Motor neuron (in vitro differentiated cells): ENCODE results near the gene GBX1. TPM values are rescaled to one million over a fixed set of nuclear protein-coding genes. Genes with fewer than 3 reads are reported as not detected.
A peak's percentile ranks its signal among the peaks of the same experiment; 100 is the strongest.

Experiments
- ATAC-seq, 8 experiments: fragments of 200-7000 bp; cut with Tn5 transposase; replicated peaks in 6 of 8; 2 replicates each; pipeline ENCODE4 v1.8.0; 2021; ENCODE audit warnings: mild to moderate bottlenecking in 8 of 8, moderate library complexity in 8 of 8
- H3K27ac ChIP-seq, 2 donors: fragments of 250-450 bp; sonication (Bioruptor Pico); 2 replicates each; pipeline ENCODE4 v1.9.0; 2021; ENCODE audit warnings: antibody characterized with exemption in 2 of 2, mild to moderate bottlenecking in 2 of 2, moderate library complexity in 1 of 2
- H3K4me1 ChIP-seq, 2 donors: fragments of 250-450 bp; sonication (Bioruptor Pico); replicated peaks in 1 of 2; 2 replicates each; pipeline ENCODE4 v1.6.1; 2021; ENCODE audit warnings: antibody characterized with exemption in 2 of 2, mild to moderate bottlenecking in 2 of 2, moderate library complexity in 1 of 2
- H3K4me3 ChIP-seq, 5 donors: fragments of 250-450 bp; sonication (Bioruptor Pico); 2 replicates each; pipeline ENCODE4 v1.9.0; 2021; ENCODE audit warnings: antibody characterized with exemption in 5 of 5, mild to moderate bottlenecking in 5 of 5, moderate library complexity in 4 of 5
- WGBS, 10 experiments: fragments of 450-650 bp; shearing (Covaris generic); methylation state at CpG; one replicate each; pipeline ENCODE4 v1.0.0; 2022; 5-methylcytosine and 5-hydroxymethylcytosine counted together
- in situ Hi-C, 9 experiments: fragments of 400-800 bp; cut with MboI; loops; one replicate each; pipeline ENCODE4 v1.15.0; 2021; ENCODE audit warnings: low sequenced_read_pairs in 9 of 9, low pct_unique_long_range_greater_than_20kb in 2 of 9; ENCODE audit not compliant: unreplicated experiment in 9 of 9
- total RNA-seq, 8 experiments: library from RNA; unstranded; fragments of 300-600 nt; gene quantifications; 2 replicates each; pipeline versions ENCODE4 v1.2.3 to v1.2.4, GENCODE V29; 2022

Gene GBX1
- 1 to 10 TPM in 2 of 8 experiments, under 1 TPM in 3, not detected in 3; 0.22 to 1.5 (median 0.78) TPM for total RNA-seq

GRCh38 chr7:151167197-151167961 lies at the start of gene GBX1:
Gene GBX1 (minus strand): TSS chr7:151167694. CDS start chr7:151167548, 146 bp downstream.
- peak; percentile 53 to 94 (median 90) for ATAC-seq

GRCh38 chr7:151215396-151215795 lies 47.9 kb upstream of the GBX1 start:
- no peak overlapping the region for H3K4me3 ChIP-seq
- 94 to 100% (median 100%) methylated on average over 1 to 4 of the region's 5 CpGs; no CpG with 5 or more reads in 2 of the 10 experiments for WGBS, 10 experiments
- in situ Hi-C loops: no loop called here
- H3K27ac ChIP-seq: no peak overlapping the region
- no peak for ATAC-seq
- H3K4me1 ChIP-seq: no peaks in the 10 kb centered on the region

More at GRCh38 chr7:151167197-151167961, at the start of gene GBX1:
- WGBS, 10 experiments: no CpG with 5 or more reads among the region's 101 CpGs
- peak within 1 kb of the TSS; percentile 36 to 50 (median 49) for H3K4me3 ChIP-seq
- in situ Hi-C loops: no loop called here
- H3K4me1 ChIP-seq: peaks cover 4 to 5% of the 10 kb centered on the region in 2 donors
- H3K27ac ChIP-seq: no peak within 1 kb of the TSS

GRCh38 chr7:151213826-151214225 lies 46.3 kb upstream of the GBX1 start:
- in situ Hi-C loops: no loop called here
- 80 to 100% (median 82%) methylated on average over 1 to 3 of the region's 3 CpGs; no CpG with 5 or more reads in 5 of the 10 experiments for WGBS, 10 experiments

GRCh38 chr7:151212626-151213025 lies 45.1 kb upstream of the GBX1 start:
- WGBS, 10 experiments: 60 to 100% (median 96%) methylated on average over 1 to 3 of the region's 5 CpGs; no CpG with 5 or more reads in 4 of the 10 experiments
- in situ Hi-C loops: no loop called here

More at GRCh38 chr7:151213826-151214225, 46.3 kb upstream of the GBX1 start:
- H3K27ac ChIP-seq: no peak overlapping the region
- no peak overlapping the region for H3K4me3 ChIP-seq
- H3K4me1 ChIP-seq: no peaks in the 10 kb centered on the region
- no peak for ATAC-seq

GRCh38 chr7:151211155-151211772 lies 43.8 kb upstream of the GBX1 start:
- Histone ChIP-seq H3K4me1 (peaks cover 5% of the 10 kb centered on the region in 2 donors), H3K27ac (no peak overlapping the region), H3K4me3 (no peak overlapping the region)
- 83 to 100% (median 95%) methylated on average over 1 to 3 of the region's 3 CpGs; no CpG with 5 or more reads in 4 of the 10 experiments for WGBS, 10 experiments
- in situ Hi-C loops: no loop called here
- ATAC-seq: no peak

More at GRCh38 chr7:151212626-151213025, 45.1 kb upstream of the GBX1 start:
- ATAC-seq: no peak
- H3K4me3 ChIP-seq: no peak overlapping the region
- H3K27ac ChIP-seq: no peak overlapping the region
- H3K4me1 ChIP-seq: no peaks in the 10 kb centered on the region

GRCh38 chr7:151210087-151210854 lies 42.8 kb upstream of the GBX1 start, which contains the start of gene H2BK1:
Gene H2BK1 (minus strand): TSS chr7:151210488. CDS start chr7:151210318, 170 bp downstream.
- in situ Hi-C loops: no loop called here
- H3K27ac ChIP-seq: no peak within 1 kb of the TSS
- WGBS, 10 experiments: 29 to 100% (median 75%) methylated on average over 1 to 5 of the region's 17 CpGs; no CpG with 5 or more reads in 5 of the 10 experiments
- no peak within 1 kb of the TSS for H3K4me3 ChIP-seq
- no peak for ATAC-seq
- peaks cover 5% of the 10 kb centered on the region in 2 donors for H3K4me1 ChIP-seq

GRCh38 chr7:151209588-151209987 lies 42.1 kb upstream of the GBX1 start:
- no peak overlapping the region for H3K4me3 ChIP-seq
- ATAC-seq: no peak
- in situ Hi-C loops: no loop called here
- WGBS, 10 experiments: 0 to 100% (median 82%) methylated on average over 1 to 5 of the region's 6 CpGs; no CpG with 5 or more reads in 2 of the 10 experiments
- H3K27ac ChIP-seq: no peak overlapping the region
- H3K4me1 ChIP-seq: peaks cover 5% of the 10 kb centered on the region in 2 donors

GRCh38 chr7:151208253-151208862 lies 40.9 kb upstream of the GBX1 start:
- in situ Hi-C loops: no loop called here
- peak in 3 of 8 experiments; percentile 52 to 89 (median 86) for ATAC-seq
- WGBS, 10 experiments: 0 to 85% (median 41%) methylated on average over 1 to 9 of the region's 9 CpGs

GRCh38 chr7:151207804-151208203 lies 40.3 kb upstream of the GBX1 start:
- Histone ChIP-seq H3K4me3 (no peak overlapping the region), H3K4me1 (peaks cover 5% of the 10 kb centered on the region in 2 donors), H3K27ac (no peak overlapping the region)
- no peak for ATAC-seq
- WGBS, 10 experiments: 3 to 88% (median 80%) methylated on average over 1 to 8 of the region's 12 CpGs; no CpG with 5 or more reads in 7 of the 10 experiments
- in situ Hi-C loops: no loop called here

More at GRCh38 chr7:151208253-151208862, 40.9 kb upstream of the GBX1 start:
- Histone ChIP-seq H3K27ac (no peak overlapping the region), H3K4me3 (no peak overlapping the region), H3K4me1 (peaks cover 5% of the 10 kb centered on the region in 2 donors)

- no peak for ATAC-seq
- WGBS, 10 experiments: 51 to 79% (median 64%) methylated on average over 2 to 7 of the region's 9 CpGs; no CpG with 5 or more reads in 1 of the 10 experiments
- in situ Hi-C loops: no loop called here
Observed at GRCh38 chr7:151207315-151207714, 39.8 kb upstream of the GBX1 start.

GRCh38 chr7:151206914-151207313 lies 39.4 kb upstream of the GBX1 start:
- no peak overlapping the region for H3K4me3 ChIP-seq
- ATAC-seq: peak in 5 of 8 experiments; percentile 25 to 56 (median 40)
- in situ Hi-C loops: no loop called here
- H3K4me1 ChIP-seq: peaks cover 5% of the 10 kb centered on the region in 2 donors
- H3K27ac ChIP-seq: no peak overlapping the region
- WGBS, 10 experiments: 0 to 90% (median 63%) methylated on average over 2 to 9 of the region's 9 CpGs; no CpG with 5 or more reads in 2 of the 10 experiments

More at GRCh38 chr7:151207315-151207714, 39.8 kb upstream of the GBX1 start:
- H3K27ac ChIP-seq: no peak overlapping the region
- peaks cover 5% of the 10 kb centered on the region in 2 donors for H3K4me1 ChIP-seq
- H3K4me3 ChIP-seq: no peak overlapping the region

- in situ Hi-C loops: no loop called here
- Histone ChIP-seq H3K4me3 (no peak overlapping the region), H3K27ac (no peak overlapping the region), H3K4me1 (peaks cover 5% of the 10 kb centered on the region in 2 donors)
- ATAC-seq: no peak
- WGBS, 10 experiments: 17 to 100% (median 41%) methylated on average over 1 to 6 of the region's 6 CpGs; no CpG with 5 or more reads in 3 of the 10 experiments
Observed at GRCh38 chr7:151205730-151206129, 38.2 kb upstream of the GBX1 start.
